Omental fat pad (tissue), 4 donors: ENCODE data around the gene UGT2A1. TPM values are rescaled to one million over a fixed set of nuclear protein-coding genes. Genes with fewer than 3 reads are reported as not detected.

ENCODE experiments used
- ATAC-seq: fragments of 150-250 bp; one replicate; pipeline ENCODE4 v1.9.1; 2016; ENCODE audit warnings: mild to moderate bottlenecking, moderate library complexity; ENCODE audit not compliant: low FRiP score
- DNase-seq: peaks from one replicate; pipeline ENCODE4 v3.0.0-alpha.2; 2019; ENCODE audit warnings: low spot score
- CTCF ChIP-seq, 3 donors: fragments of 450-650 bp; IDR thresholded peaks; one replicate each; pipeline ENCODE4 v1.5.1; 2016 to 2017; ENCODE audit warnings: antibody characterized with exemption in 3 of 3, mild to moderate bottlenecking in 3 of 3, moderate library complexity in 2 of 3
- total RNA-seq, 4 donors: library from RNA; depleted of rRNA; stranded (reverse); fragments of >200 nt; gene quantifications; one replicate each; pipeline ENCODE4 v1.1.0, GENCODE V29; 2016

UGT2A1 gene
- total RNA-seq, 4 donors from 2014 or later = not detected

DNA sequence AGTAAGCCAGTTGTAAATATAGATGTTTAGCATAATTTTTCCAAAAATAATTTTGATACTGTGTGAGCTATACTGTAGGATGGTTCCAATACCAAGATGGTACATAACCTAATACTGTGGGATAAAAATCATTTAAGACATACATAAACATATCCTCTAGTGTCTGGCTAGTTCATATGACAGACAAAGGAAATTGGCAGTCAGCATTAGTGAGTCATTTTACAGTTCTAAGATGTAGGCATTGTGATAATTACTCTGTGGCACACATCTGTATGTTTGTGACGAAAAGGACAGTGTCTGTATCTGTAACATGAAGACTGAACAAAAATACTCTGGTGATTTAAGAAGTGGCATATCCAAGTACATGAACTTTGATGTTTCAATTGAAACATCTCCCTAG, 63.2 kb downstream of the UGT2A1 start:
- ATAC-seq (no peak), DNase-seq (no peak)
- no peak for TF ChIP-seq CTCF (IDR thresholded peaks at IDR 0.05)

GRCh38 chr4:69584135-69584534, 68.9 kb downstream of the UGT2A1 start:
- no peak for ATAC-seq
- TF ChIP-seq CTCF (IDR thresholded peaks at IDR 0.05) = no peak
- no peak for DNase-seq

GRCh38 chr4:69583543-69583942, 69.5 kb downstream of the UGT2A1 start:
- ATAC-seq = no peak
- TF ChIP-seq CTCF (IDR thresholded peaks at IDR 0.05) = no peak

DNA sequence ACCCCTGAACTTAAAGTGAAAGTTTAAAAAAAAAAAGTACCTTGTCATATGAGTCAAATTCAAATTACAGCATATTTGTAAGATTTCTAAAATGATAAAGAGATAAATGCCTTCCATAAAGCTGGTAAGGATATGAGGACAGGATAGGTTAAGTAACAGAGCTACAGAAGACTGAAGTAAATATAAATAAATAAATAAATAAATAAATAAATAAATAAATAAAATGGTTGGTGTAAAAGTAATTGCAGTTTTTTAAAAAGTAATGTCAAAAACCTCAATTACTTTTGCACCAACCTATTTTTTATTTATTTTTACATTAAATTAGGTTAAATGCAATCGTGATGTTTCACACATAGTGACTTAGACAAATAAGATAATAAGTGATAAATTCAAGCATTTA, 75.8 kb downstream of the UGT2A1 start:
- no peak for ATAC-seq
- TF ChIP-seq CTCF (IDR thresholded peaks at IDR 0.05) = no peak
- DNase-seq = no peak

More at GRCh38 chr4:69583543-69583942, 69.5 kb downstream of the UGT2A1 start:
- no peak for DNase-seq

- no peak for ATAC-seq
- DNase-seq = no peak
Observed at GRCh38 chr4:69576251-69576877, 76.7 kb downstream of the UGT2A1 start.

GRCh38 chr4:69568787-69569186, 84.3 kb downstream of the UGT2A1 start:
- TF ChIP-seq CTCF (IDR thresholded peaks at IDR 0.05) = no peak
- DNase-seq = no peak
- ATAC-seq = no peak

More at GRCh38 chr4:69576251-69576877, 76.7 kb downstream of the UGT2A1 start:
- no peak for TF ChIP-seq CTCF (IDR thresholded peaks at IDR 0.05)

DNA sequence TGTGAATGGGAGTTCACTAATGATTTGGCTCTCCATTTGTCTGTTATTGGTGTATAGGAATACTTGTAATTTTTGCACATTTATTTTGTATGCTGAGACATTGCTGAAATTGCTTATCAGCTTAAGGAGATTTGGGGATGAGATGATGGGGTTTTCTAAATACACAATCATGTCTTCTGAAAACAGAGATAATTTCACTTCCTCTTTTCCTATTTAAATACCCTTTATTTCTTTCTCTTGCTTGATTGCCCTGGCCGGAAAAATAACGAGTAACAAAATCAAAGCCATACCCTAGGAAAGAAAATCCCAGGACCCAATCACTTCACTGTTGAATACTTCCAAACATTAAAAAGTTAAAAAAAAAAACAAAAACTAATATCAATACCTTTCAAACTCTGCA, 89.6 kb downstream of the UGT2A1 start:
- DNase-seq (no peak), ATAC-seq (no peak)
- TF ChIP-seq CTCF (IDR thresholded peaks at IDR 0.05) = no peak
